Stomach (tissue), 9 donors: ENCODE data around the gene FGF6. TPM values are rescaled to one million over a fixed set of nuclear protein-coding genes. Genes with fewer than 3 reads are reported as not detected.

ENCODE experiments used
- DNase-seq, 2 donors: peaks; one replicate each; pipeline versions ENCODE4 v3.0.0 to v3.0.0-alpha.2; 2013 to 2019
- H3K27ac ChIP-seq, 5 donors: fragments of 200-600 bp in 4 of 5; sonication (generic) in 4 of 5; one replicate each; pipeline ENCODE4 v1.5.1; 2013 to 2019; ENCODE audit warnings: mild to moderate bottlenecking in 1 of 5, moderate library complexity in 1 of 5
- H3K27me3 ChIP-seq, 3 donors: fragments of 200-600 bp; sonication (generic); one replicate each; pipeline ENCODE4 v1.5.1; 2017 to 2019; ENCODE audit warnings: mixed run types in 1 of 3
- H3K36me3 ChIP-seq, 4 donors: fragments of 200-600 bp; sonication (generic); 1 replicate in 3 of 4; 2 replicates in 1 of 4; pipeline ENCODE4 v1.5.1; 2016 to 2019
- H3K4me1 ChIP-seq, 4 donors: fragments of 200-600 bp; sonication (generic); one replicate each; pipeline ENCODE4 v1.5.1; 2016 to 2019
- H3K4me3 ChIP-seq, 4 donors: fragments of 200-600 bp; sonication (generic) in 3 of 4; one replicate each; pipeline ENCODE4 v1.5.1; 2016 to 2019; ENCODE audit warnings: mild to moderate bottlenecking in 1 of 4
- H3K9me3 ChIP-seq, 4 donors: fragments of 200-600 bp; sonication (generic); one replicate each; pipeline ENCODE4 v1.5.1; 2016 to 2019
- CTCF ChIP-seq, 7 experiments: fragments of 450-650 bp in 4 of 7; fragments of 200-600 bp in 3 of 7; sonication (generic) in 3 of 7; IDR thresholded peaks; one replicate each; pipeline ENCODE4 v1.5.1; 2016 to 2019; ENCODE audit warnings: antibody characterized with exemption in 7 of 7, control low read depth in 2 of 7, mild to moderate bottlenecking in 1 of 7
- EP300 ChIP-seq: sonication (generic); formaldehyde crosslinking; IDR thresholded peaks from one replicate; pipeline ENCODE4 v1.6.1; 2017; ENCODE audit warnings: antibody characterized with exemption
- POLR2A ChIP-seq, 4 donors: fragments of 450-650 bp; IDR thresholded peaks; one replicate each; pipeline ENCODE4 v1.6.1; 2016; ENCODE audit warnings: antibody characterized with exemption in 4 of 4, control low read depth in 2 of 4, mild to moderate bottlenecking in 1 of 4, moderate library complexity in 1 of 4
- POLR2AphosphoS5 ChIP-seq, 3 donors: sonication (generic); formaldehyde crosslinking; IDR thresholded peaks; one replicate each; pipeline ENCODE4 v1.6.1; 2016; ENCODE audit warnings: antibody characterized with exemption in 3 of 3
- WGBS, 5 donors: extraction: QIAGEN DNeasy Blood & Tissue Kit in 3 of 5; methylation state at CpG; one replicate each; pipeline versions ENCODE4 v1.1.5 to v1.1.7; 2013 to 2018; 5-methylcytosine and 5-hydroxymethylcytosine counted together
- intact Hi-C: fragments of 100-400 bp; cut with DNase I; formaldehyde crosslinking; loops from one replicate; pipeline ENCODE4 v1.15.1; 2023; ENCODE audit warnings: low total_unique reads
- polyA plus RNA-seq, 3 donors: library from polyadenylated mRNA; stranded (reverse); fragments of 200-250 nt; gene quantifications; one replicate each; pipeline ENCODE4 v1.2.3, GENCODE V29; 2013
- total RNA-seq, 5 donors: library from RNA; depleted of rRNA; stranded (reverse); fragments of >200 nt; gene quantifications; one replicate each; pipeline versions ENCODE4 v1.1.0 to v1.2.3, GENCODE V29; 2014 to 2016
- donor health status: healthy with polysubstance abuse.
- donor health status: Bipolar disorder and iron deficiency.
- donor health status: healthy.

The FGF6 gene
- total and polyA plus RNA-seq, 8 donors: not detected

GRCh38 chr12:4434706-4435425 is 10.7 kb downstream of the FGF6 start:
- Histone ChIP-seq H3K4me3 (no peak overlapping the region), H3K36me3 (no peaks in the 10 kb centered on the region), H3K27me3 (peaks cover 0 to 20% (median 0%) of the 10 kb centered on the region in 3 donors), H3K27ac (no peak overlapping the region), H3K4me1 (no peaks in the 10 kb centered on the region), H3K9me3 (no peaks in the 10 kb centered on the region)
- WGBS, 5 donors: 78 to 89% (median 80%) methylated on average over 7 to 8 of the region's 8 CpGs
- intact Hi-C loops: no loop called here
- TF ChIP-seq EP300 (no peak), CTCF (IDR thresholded peaks at IDR 0.05) (no peak), POLR2AphosphoS5 (IDR thresholded peaks at IDR 0.05) (no peak), POLR2A (IDR thresholded peaks at IDR 0.05) (no peak)
- DNase-seq: no peak

DNA sequence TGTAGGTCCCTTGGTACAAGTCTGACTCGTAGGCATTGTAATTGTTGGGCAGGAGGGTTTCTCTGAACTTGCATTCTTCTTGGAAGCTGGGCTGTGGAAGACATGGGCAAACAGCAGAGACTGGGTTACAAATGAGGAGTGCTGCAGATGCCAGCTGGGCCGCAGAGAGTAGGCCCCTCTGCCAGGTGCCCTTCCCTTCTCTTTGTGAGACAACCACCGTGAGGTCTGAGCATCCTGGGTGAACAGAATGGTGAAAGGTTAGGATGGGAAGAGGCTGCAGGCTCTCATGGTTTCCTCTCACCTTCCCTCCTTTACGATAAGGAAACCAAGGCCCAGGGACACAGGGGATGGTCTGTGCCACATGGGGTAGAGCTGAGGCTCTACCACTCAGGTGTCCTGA is 11.3 kb downstream of the FGF6 start:
- intact Hi-C loops: no loop called here
- Histone ChIP-seq H3K4me1 (no peaks in the 10 kb centered on the region), H3K27ac (no peak overlapping the region), H3K9me3 (no peaks in the 10 kb centered on the region), H3K4me3 (no peak overlapping the region), H3K36me3 (no peaks in the 10 kb centered on the region), H3K27me3 (peaks cover 0 to 20% (median 0%) of the 10 kb centered on the region in 3 donors)
- DNase-seq: no peak
- TF ChIP-seq POLR2AphosphoS5 (IDR thresholded peaks at IDR 0.05) (no peak), EP300 (no peak), CTCF (IDR thresholded peaks at IDR 0.05) (no peak), POLR2A (IDR thresholded peaks at IDR 0.05) (no peak)
- WGBS, 5 donors: 80 to 91% (median 85%) methylated on average over 4 of the region's 4 CpGs

DNA sequence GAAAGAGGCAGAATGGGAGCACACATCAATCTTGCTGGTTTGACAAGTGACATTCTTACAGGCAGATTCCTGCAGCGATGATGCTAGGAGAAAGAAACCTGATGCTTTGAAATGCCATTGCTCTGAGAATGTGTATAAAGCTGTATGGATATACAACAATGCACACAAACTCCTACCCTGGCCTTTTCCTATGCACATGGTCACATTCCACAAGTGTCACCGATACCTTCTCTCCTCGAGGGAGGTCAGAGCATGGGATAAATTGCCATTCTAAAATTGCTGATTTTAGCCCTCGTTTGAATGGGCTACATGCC is 11.9 kb downstream of the FGF6 start:
- Histone ChIP-seq H3K36me3 (no peaks in the 10 kb centered on the region), H3K9me3 (no peaks in the 10 kb centered on the region), H3K4me1 (no peaks in the 10 kb centered on the region), H3K27ac (no peak overlapping the region), H3K4me3 (no peak overlapping the region), H3K27me3 (peaks cover 0 to 20% (median 0%) of the 10 kb centered on the region in 3 donors)
- intact Hi-C loops: no loop called here
- DNase-seq: no peak
- 38 to 49% (median 39%) methylated on average over 4 of the region's 4 CpGs for WGBS, 5 donors
- TF ChIP-seq EP300: no peak

DNA sequence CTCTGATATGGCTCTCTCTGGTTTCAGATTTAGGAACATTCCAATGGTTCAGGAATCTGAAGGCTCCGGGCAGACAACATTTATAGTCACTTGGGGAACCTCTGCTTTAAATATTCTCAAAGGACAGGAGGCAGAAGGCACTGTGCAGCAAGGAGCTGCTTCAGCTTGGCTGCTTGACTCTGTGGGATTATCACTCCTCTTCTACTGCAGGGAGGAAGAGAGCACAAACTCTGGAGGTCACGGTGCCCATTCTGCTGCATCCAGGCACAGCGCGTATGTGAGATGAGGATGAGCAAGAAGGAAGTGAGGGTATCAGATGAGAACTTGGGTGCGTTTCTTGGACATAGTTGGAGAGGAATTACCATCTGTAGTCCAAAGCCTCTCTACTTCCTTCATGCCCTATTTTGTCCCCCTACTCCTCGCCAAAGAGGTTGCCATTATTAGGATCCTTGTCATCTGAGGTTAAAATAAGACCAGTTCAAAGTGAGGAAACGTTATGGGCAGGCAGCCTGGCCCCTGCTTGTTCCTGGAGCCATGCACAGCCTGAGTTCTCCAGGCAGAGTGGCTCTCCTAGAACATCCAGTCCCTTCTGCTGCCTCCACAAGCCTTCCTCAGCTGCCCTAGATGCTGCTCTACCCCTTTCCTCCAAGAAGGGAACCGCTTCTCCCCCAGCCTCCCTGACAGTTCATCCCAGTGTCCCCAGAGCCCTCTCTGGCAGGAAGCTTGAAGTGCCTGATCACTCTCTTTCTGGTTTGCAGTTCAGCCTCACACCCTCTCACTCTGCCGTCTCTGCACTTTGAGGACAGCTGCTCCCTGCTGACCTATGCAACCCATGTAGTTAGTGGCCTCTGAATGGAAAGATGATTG is 12.5 kb downstream of the FGF6 start:
- no peak overlapping the region for H3K27ac ChIP-seq
- 56 to 70% (median 64%) methylated on average over 9 of the region's 9 CpGs for WGBS, 5 donors
- DNase-seq: no peak
- no peaks in the 10 kb centered on the region for H3K9me3 ChIP-seq
- intact Hi-C loops: no loop called here
- H3K27me3 ChIP-seq: peaks cover 0 to 20% (median 0%) of the 10 kb centered on the region in 3 donors
- TF ChIP-seq CTCF (IDR thresholded peaks at IDR 0.05) (no peak), POLR2AphosphoS5 (IDR thresholded peaks at IDR 0.05) (no peak), EP300 (no peak)
- no peak overlapping the region for H3K4me3 ChIP-seq
- no peaks in the 10 kb centered on the region for H3K36me3 ChIP-seq
- no peaks in the 10 kb centered on the region for H3K4me1 ChIP-seq
